GM12892 (cell line): ENCODE data around the gene MOK.

Source experiments
- POLR2A ChIP-seq: IDR thresholded peaks from 2 replicates; pipeline ENCODE4 v1.6.1; 2011; ENCODE audit warnings: low read depth, low read length, control low read depth
- POLR2AphosphoS5 ChIP-seq: IDR thresholded peaks from 2 replicates; pipeline ENCODE4 v1.6.1; 2011; ENCODE audit warnings: low read depth, low read length, control low read depth
- TAF1 ChIP-seq: IDR thresholded peaks from 2 replicates; pipeline ENCODE4 v1.6.1; 2011; ENCODE audit warnings: low read depth, mild to moderate bottlenecking, control low read depth, low read length, borderline replicate concordance

DNA sequence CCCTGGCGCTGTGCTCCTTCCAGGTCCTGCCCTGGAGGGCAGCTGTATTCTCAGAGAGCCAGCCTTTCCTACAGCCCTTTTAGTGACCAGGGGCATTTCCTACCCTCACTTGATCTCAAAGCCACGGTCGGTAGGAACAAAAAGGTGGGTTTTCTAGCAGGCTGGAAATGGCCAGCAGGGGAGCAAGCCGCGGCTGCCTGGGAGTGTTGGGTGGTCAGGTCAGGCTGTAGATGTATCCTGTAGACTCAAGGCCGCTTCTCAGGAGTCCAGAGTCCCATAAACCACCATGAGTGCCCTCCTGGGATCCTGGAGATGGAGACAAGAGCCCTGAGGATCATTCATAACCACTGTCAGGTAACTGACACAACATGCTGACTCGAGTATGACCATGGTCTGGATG, 39.1 kb upstream of the MOK start:
- no peak for TF ChIP-seq POLR2A
- TF ChIP-seq TAF1, result no peak
- TF ChIP-seq POLR2AphosphoS5, result no peak
